ENCODE measurements around the gene RGS1.

RGS1 gene

GRCh38 chr1:192609110-192610079, 33.8 kb downstream of the RGS1 start:
- in situ Hi-C loops (cut with MboI; ENCODE audit: low sequenced_read_pairs) = loop anchor here (25.0 kb wide), 2 partner anchors 122 to 203 kb away; partner anchors contain the start of gene RGS2

- in situ Hi-C loops (cut with MboI; ENCODE audit: low sequenced_read_pairs) = loop anchor here (25.0 kb wide), 2 partner anchors 123 to 202 kb away; partner anchors contain the start of gene RGS2
Observed at GRCh38 chr1:192610112-192610889, 34.7 kb downstream of the RGS1 start.

- in situ Hi-C loops (cut with MboI; ENCODE audit: low sequenced_read_pairs) = loop anchor here (25.0 kb wide), 2 partner anchors 128 to 197 kb away; partner anchors contain the start of gene RGS2
Observed at GRCh38 chr1:192615055-192615454, 39.5 kb downstream of the RGS1 start.

GRCh38 chr1:192620071-192620635, 44.6 kb downstream of the RGS1 start:
- in situ Hi-C loops (cut with MboI; ENCODE audit: low sequenced_read_pairs) = loop anchor here (25.0 kb wide), 2 partner anchors 133 to 192 kb away; partner anchors contain the start of gene RGS2

GRCh38 chr1:192626366-192627179, 51.0 kb downstream of the RGS1 start:
- in situ Hi-C loops (cut with MboI; ENCODE audit: low sequenced_read_pairs) = no loop called here

- in situ Hi-C loops (cut with MboI; ENCODE audit: low sequenced_read_pairs) = no loop called here
Observed at GRCh38 chr1:192627901-192628300, 52.3 kb downstream of the RGS1 start.

GRCh38 chr1:192628396-192629057, 53.0 kb downstream of the RGS1 start:
- in situ Hi-C loops (cut with MboI; ENCODE audit: low sequenced_read_pairs) = no loop called here

GRCh38 chr1:192629612-192630011, 54.0 kb downstream of the RGS1 start:
- in situ Hi-C loops (cut with MboI; ENCODE audit: low sequenced_read_pairs) = no loop called here

Data from HL-60/S4 treated with phorbol 12-myristate 13-acetate at 8.2 ng/mL for 4 days and 3 days (cell line).